PC-9 (cell line): ENCODE results near the gene DPH2. TPM values are rescaled to one million over a fixed set of nuclear protein-coding genes. Genes with fewer than 3 reads are reported as not detected.

Experiments used
- BruUV-seq: library from RNA; stranded (reverse); fragments of 400-500 nt; replicated peaks from 2 replicates; lab custom pipeline; 2021; lab: Mats Ljungman, UMichigan
- CTCF ChIA-PET: fragments of 300-600 bp; sonication (Branson Sonifier 250); formaldehyde crosslinking; loops from one replicate; lab custom pipeline; 2022; ENCODE audit warnings: antibody characterized with exemption; lab: Charles Lee
- POLR2A ChIA-PET: fragments of 300-600 bp; sonication (Branson Sonifier 250); formaldehyde crosslinking; loops from one replicate; lab custom pipeline; 2022; ENCODE audit warnings: antibody characterized with exemption; ENCODE audit not compliant: unreplicated experiment; lab: Charles Lee
- DNase-seq, 2 experiments: peaks; one replicate each; pipeline versions ENCODE4 v3.0.0 to v3.0.0-alpha.2; 2015 to 2022; ENCODE audit warnings: mixed read lengths in 1 of 2
- H2AFZ ChIP-seq: fragments of 200-600 bp; sonication (generic); 2 replicates; pipeline ENCODE4 v1.8.1; 2017; ENCODE audit warnings: antibody characterized with exemption
- H3F3A ChIP-seq: fragments of 200-600 bp; sonication (generic); 2 replicates; pipeline ENCODE4 v1.8.1; 2017; ENCODE audit warnings: antibody characterized with exemption, mild to moderate bottlenecking, low read depth; ENCODE audit not compliant: insufficient read depth
- H3K27ac ChIP-seq: fragments of 200-600 bp; sonication (generic); 2 replicates; pipeline ENCODE4 v1.6.1; 2016; ENCODE audit warnings: mixed run types
- H3K27me3 ChIP-seq: fragments of 200-600 bp; sonication (generic); 2 replicates; pipeline ENCODE4 v1.6.1; 2016; ENCODE audit warnings: low read depth, mixed run types; ENCODE audit not compliant: insufficient read depth
- H3K36me3 ChIP-seq: fragments of 200-600 bp; sonication (generic); 2 replicates; pipeline ENCODE4 v1.6.1; 2016; ENCODE audit warnings: low read depth, mixed run types
- H3K4me1 ChIP-seq: fragments of 200-600 bp; sonication (generic); replicated peaks from 2 replicates; pipeline ENCODE4 v1.6.1; 2016; ENCODE audit warnings: mixed run types; ENCODE audit not compliant: insufficient read depth
- H3K4me2 ChIP-seq: fragments of 200-600 bp; sonication (generic); 2 replicates; pipeline ENCODE4 v1.6.1; 2017; ENCODE audit warnings: mixed run types
- H3K4me3 ChIP-seq: fragments of 200-600 bp; sonication (generic); 2 replicates; pipeline ENCODE4 v1.6.1; 2016; ENCODE audit warnings: mixed run types
- H3K79me2 ChIP-seq: fragments of 200-600 bp; sonication (generic); 2 replicates; pipeline ENCODE4 v1.6.1; 2017; ENCODE audit warnings: low read depth, mixed run types
- H3K9me2 ChIP-seq: fragments of 200-600 bp; sonication (generic); 2 replicates; pipeline ENCODE4 v1.8.1; 2017; ENCODE audit warnings: mild to moderate bottlenecking; ENCODE audit not compliant: insufficient read depth
- H3K9me3 ChIP-seq: fragments of 200-600 bp; sonication (generic); 2 replicates; pipeline ENCODE4 v1.8.1; 2016; ENCODE audit warnings: low read depth; ENCODE audit not compliant: insufficient read depth
- H4K20me1 ChIP-seq: fragments of 200-600 bp; sonication (generic); 2 replicates; pipeline ENCODE4 v1.8.1; 2017; ENCODE audit not compliant: insufficient read depth
- CTCF ChIP-seq: fragments of 200-600 bp; sonication (generic); conservative IDR thresholded peaks from 2 replicates; pipeline ENCODE4 v1.6.1; 2017; ENCODE audit warnings: mixed run types, antibody characterized with exemption, mild to moderate bottlenecking, moderate library complexity
- EZH2 ChIP-seq: fragments of 200-600 bp; sonication (generic); IDR thresholded peaks from 2 replicates; pipeline ENCODE4 v1.8.0; 2017; ENCODE audit warnings: antibody characterized with exemption, low read depth
- intact Hi-C: fragments of 100-400 bp; cut with micrococcal nuclease; formaldehyde crosslinking; loops from one replicate; pipeline ENCODE4 v1.10.0; 2022; ENCODE audit not compliant: unreplicated experiment
- total RNA-seq: library from RNA; stranded (reverse); gene quantifications from 2 replicates; pipeline ENCODE4 v1.2.3, GENCODE V29; 2021

The DPH2 gene
- total RNA-seq, 1 experiment from 2014 or later, result 37.8 TPM

- TF ChIP-seq CTCF (no peak), EZH2 (no peak)
- Histone ChIP-seq H3K27ac (no peak overlapping the region), H3K9me2 (no peaks in the 10 kb centered on the region), H3K4me3 (no peak overlapping the region), H3K9me3 (no peaks in the 10 kb centered on the region), H3F3A (peaks cover 23% of the 10 kb centered on the region; the same call in 1 of the 2 replicates), H2AFZ (no peak overlapping the region), H3K79me2 (no peaks in the 10 kb centered on the region), H3K4me1 (no peaks in the 10 kb centered on the region), H3K4me2 (no peak overlapping the region), H3K27me3 (no peaks in the 10 kb centered on the region), H3K36me3 (no peaks in the 10 kb centered on the region), H4K20me1 (peaks cover 31% of the 10 kb centered on the region; the same call in 1 of the 2 replicates)
- DNase-seq, result no peak
- ChIA-PET CTCF (interaction anchor here (0.5 kb wide), 1 partner anchor 21 kb away, joined by 8 read pairs; the partner anchor contains the start of gene SLC6A9), POLR2A (no interaction called here)
- BruUV-seq, result no TSS peak
- intact Hi-C loops, result no loop called here
These were observed 41.2 kb downstream of the DPH2 start for GRCh38 chr1:44010935-44011471.

GRCh38 chr1:44012404-44012803 is 42.6 kb downstream of the DPH2 start:
- H3K27me3 ChIP-seq, result no peaks in the 10 kb centered on the region
- TF ChIP-seq CTCF, result no peak
- H3K4me3 ChIP-seq, result no peak overlapping the region
- peaks cover 14% of the 10 kb centered on the region; the same call in 1 of the 2 replicates for H3F3A ChIP-seq
- no peaks in the 10 kb centered on the region for H3K36me3 ChIP-seq
- H3K4me2 ChIP-seq, result no peak overlapping the region
- BruUV-seq, result no TSS peak
- no peak overlapping the region for H3K27ac ChIP-seq
- peaks cover 31% of the 10 kb centered on the region; the same call in 1 of the 2 replicates for H4K20me1 ChIP-seq
- H3K4me1 ChIP-seq, result no peaks in the 10 kb centered on the region
- H3K9me2 ChIP-seq, result no peaks in the 10 kb centered on the region
- no peaks in the 10 kb centered on the region for H3K79me2 ChIP-seq
- H2AFZ ChIP-seq, result no peak overlapping the region
- H3K9me3 ChIP-seq, result no peaks in the 10 kb centered on the region
- ChIA-PET POLR2A (no interaction called here), CTCF (no interaction called here)
- intact Hi-C loops, result no loop called here
- no peak for DNase-seq

- no peak for DNase-seq
- Histone ChIP-seq H3K36me3 (peaks cover 6% of the 10 kb centered on the region; the same call in 1 of the 2 replicates), H3K4me2 (no peak overlapping the region), H3K27me3 (no peaks in the 10 kb centered on the region), H3K9me2 (no peaks in the 10 kb centered on the region), H3K27ac (no peak overlapping the region), H2AFZ (no peak overlapping the region), H3K79me2 (no peaks in the 10 kb centered on the region), H3K9me3 (no peaks in the 10 kb centered on the region), H3F3A (peaks cover 7% of the 10 kb centered on the region; the same call in 1 of the 2 replicates), H3K4me1 (no peaks in the 10 kb centered on the region), H3K4me3 (no peak overlapping the region), H4K20me1 (peaks cover 31% of the 10 kb centered on the region; the same call in 1 of the 2 replicates)
- BruUV-seq, result no TSS peak
- TF ChIP-seq EZH2 (no peak), CTCF (no peak)
- CTCF ChIA-PET, result interaction anchor here (0.8 kb wide), 1 partner anchor 24 kb away, joined by 3 read pairs; no protein-coding TSS in a partner anchor
- POLR2A ChIA-PET, result interaction anchor here (0.9 kb wide), 1 partner anchor 10 kb away, joined by 3 read pairs; no protein-coding TSS in a partner anchor
- intact Hi-C loops, result no loop called here
These were observed 43.3 kb downstream of the DPH2 start for GRCh38 chr1:44012941-44013609.
